NCI-H128 (cell line): ENCODE data around the gene CFAP46.
"Not testable (repeated sequence)": the region's sequence is repeated elsewhere in the genome, so short reads cannot be mapped to it uniquely, and the experiment has no call there.

ENCODE experiments used
- DNase-seq: peaks from one replicate; lab custom pipeline; 2025; ENCODE audit not compliant: unreplicated experiment; lab: John Stamatoyannopoulos, UW

Gene CFAP46

GRCh38 chr10:132945125-132945893, 2.9 kb upstream of the CFAP46 start:
- DNase-seq: no peak

DNA sequence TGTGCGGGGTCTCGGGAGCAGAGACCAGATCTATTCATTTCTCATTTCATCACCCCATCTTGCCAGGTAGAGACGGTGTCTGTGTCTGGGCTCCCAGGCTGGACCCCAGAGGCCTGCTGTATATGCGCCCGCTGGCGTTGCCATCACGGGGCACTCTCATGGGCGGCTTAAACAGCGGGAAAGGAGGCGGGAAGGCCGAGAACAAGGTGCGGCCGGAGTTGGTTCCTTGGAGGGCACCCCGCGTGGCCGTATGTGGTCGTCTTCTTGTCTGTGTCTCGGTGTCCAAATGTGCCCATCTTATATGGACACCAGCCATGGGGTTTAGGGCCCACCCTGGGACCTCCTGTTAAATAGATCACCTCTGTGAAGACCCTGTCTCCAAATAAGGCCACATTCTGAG, 2.1 kb upstream of the CFAP46 start:
- no peak for DNase-seq

GRCh38 chr10:132943791-132944404, 1.5 kb upstream of the CFAP46 start:
- no peak for DNase-seq

DNA sequence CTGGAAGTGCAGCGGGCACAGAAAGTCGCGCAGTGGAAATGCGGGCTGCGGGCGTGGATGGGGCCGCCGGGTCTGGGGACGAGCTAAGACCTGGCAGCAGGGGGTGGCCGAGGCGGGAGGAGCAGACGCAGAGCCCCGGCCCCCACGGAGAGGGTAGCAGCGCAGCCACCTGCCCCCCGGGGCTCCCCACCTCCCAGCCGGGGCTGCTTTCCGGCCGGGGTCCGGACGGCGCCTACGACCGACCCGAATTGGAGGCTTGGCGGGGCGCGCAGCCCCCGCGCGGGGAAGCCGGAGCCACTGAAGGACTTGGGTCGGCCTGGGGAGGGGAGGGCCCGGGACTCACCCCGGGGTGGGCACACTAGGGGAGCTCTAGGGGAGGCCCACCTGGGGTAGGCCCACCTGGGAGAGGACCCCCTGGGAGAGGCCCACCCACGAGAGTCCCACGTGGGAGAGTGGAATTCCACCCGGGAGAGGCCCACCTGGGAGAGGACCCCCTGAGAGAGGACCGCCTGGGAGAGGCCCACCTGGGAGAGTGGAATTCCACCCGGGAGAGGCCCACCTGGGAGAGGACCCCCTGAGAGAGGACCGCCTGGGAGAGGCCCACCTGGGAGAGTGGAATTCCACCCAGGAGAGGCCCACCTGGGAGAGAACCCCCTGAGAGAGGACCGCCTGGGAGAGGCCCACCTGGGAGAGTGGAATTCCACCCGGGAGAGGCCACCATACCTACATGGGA, 854 bp upstream of the CFAP46 start:
- DNase-seq: no peak

DNA sequence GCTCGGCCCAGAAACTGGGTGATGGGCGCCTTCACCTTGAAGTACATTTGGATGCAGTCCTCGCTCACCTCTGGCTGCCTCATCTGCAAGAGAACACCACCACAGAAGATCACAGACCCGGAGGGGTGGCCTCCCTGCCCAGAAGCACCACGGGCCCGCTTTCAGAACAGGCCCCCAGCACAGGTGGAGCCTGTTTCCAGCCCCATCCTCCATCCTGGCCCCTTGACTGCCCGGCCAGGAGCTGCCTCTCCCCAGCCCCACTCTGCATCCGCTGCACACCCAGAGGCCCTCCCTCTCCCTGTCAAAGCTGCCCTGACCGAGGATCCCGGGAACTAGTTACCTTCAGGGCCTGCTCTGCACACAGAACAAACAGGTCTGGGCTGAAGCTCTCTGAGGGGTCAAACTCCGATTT, 724 bp downstream of the CFAP46 start:
- no peak for DNase-seq

- no peak for DNase-seq
Observed at GRCh38 chr10:132940791-132941465, 1.4 kb downstream of the CFAP46 start.

GRCh38 chr10:132939957-132940790, 2.2 kb downstream of the CFAP46 start:
- no peak for DNase-seq

- no peak for DNase-seq
Observed at GRCh38 chr10:132939378-132939955, 2.9 kb downstream of the CFAP46 start.

DNA sequence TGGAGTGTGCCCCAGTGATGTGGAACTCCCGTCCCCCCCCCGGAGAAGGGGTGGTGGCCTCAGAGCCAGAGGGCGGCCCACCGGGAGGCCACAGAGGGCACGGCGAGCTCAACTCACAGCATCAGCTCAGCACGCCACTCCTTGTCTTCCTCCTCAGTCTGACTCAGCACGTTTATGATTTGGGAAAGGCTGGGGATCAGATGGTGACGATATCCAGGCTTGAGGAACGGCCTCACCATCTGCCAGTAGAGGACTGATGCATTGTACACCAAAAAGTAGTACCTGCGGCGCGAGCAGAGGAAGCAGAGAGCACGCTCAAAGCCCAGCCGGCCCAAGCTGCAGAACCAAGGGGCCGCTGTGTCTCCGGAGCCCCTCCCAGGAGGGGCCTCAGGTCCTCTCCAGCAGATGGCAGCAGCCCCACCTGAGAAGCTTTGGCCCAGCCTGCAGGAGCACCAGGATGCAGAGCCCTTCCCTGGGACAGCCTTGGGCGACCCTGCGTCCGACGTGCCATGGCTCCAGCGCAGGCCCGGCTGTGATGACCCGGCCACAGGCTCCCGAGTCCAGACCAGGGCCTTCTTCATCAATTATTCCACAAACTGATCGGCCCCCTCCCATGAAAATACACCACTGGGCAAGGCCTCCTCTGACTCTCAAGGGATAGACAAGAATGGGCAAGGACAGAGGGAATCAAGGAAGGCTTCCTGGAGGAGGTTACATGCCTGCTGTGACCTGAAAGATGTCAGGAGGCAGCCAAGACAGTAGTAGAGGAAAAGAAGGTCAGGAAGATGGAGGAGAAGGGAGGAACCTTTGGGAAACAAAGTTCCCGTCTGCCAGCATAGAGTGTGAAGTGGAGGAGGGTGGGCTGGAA, 3.7 kb downstream of the CFAP46 start:
- DNase-seq: no peak

- no peak for DNase-seq
Observed at GRCh38 chr10:132937861-132938260, 4.5 kb downstream of the CFAP46 start.

- no peak for DNase-seq
Observed at GRCh38 chr10:132934953-132935352, 7.4 kb downstream of the CFAP46 start.

GRCh38 chr10:132933308-132934042, 8.9 kb downstream of the CFAP46 start:
- no peak for DNase-seq

DNA sequence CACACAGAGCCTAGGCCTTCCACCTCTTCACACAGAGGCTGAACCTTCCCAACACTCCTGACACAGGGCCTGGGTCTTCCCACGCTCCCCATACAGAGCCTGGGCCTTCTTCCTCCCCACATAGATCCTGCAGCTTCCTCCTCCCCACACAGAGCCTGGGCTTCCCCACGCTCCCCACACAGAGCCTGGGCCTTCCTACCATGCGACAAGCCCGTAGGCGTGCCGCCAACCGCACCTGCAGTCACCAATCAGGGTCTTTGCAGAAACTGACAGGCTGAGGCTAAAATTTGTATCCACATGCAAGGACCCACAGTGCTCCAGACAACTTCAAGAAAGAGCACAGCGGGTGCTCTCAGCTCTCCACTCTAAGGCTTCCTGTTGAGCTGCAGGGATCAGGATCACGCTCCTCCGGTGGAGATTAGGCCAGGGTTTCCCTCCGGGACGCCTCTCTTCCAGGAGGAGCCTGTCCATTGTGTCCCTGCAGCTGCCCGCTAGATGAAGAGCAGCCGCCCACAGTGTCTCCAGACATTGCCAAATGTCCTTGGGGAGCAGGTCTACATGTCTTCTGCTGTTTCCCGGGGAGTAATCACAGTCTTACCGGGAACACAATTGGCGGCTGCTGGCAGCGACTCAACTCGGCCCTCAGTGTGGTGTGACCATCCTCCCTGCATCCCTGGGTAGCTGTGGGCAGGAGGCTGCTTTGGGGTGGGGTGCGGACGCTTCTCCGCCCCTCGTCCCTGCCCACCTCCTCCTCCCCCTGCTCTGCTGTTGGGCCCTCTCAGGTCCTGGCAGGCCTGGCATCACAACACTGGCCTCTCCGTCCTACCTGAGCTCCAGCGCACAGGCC, 9.7 kb downstream of the CFAP46 start:
- DNase-seq: no peak

DNA sequence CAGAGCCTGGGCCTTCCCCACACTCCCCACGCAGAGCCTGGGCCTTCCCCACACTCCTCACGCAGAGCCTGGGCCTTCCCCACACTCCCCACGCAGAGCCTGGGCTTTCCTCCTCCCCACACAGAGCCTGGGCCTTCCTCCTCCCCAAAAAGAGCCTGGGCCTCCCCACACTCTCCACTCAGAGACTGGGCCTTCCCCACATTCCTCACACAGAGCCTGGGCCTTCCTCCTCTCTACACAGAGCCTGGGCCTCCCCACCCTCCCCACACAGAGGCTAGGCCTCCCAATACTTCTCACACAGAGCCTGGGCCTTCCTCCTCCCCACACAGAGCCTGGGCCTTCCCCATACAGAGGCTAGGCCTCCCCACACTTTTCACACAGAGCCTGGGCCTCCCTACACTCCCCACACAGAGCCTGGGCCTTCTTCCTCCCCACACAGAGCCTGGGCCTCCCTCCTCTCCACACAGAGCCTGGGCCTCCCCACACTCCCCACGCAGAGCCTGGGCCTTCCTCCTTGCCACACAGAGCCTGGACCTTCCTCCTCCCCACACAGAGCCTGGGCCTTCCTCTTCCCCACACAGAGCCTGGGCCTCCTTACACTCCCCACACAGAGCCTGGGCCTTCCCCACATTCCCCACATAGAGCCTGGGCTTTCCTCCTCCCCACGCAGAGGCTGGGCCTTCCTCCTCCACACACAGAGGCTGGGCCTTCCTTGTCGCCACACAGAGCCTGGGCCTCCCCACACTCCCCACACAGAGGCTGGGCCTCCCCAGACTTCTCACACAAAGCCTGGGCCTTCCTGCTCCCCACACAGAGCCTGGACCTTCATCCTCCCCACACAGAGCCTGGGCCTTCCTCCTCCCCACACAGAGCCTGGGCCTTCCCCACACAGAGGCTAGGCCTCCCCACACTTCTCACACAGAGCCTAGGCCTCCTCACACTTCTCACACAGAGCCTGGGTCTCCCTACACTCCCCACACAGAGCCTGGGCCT, 10.8 kb downstream of the CFAP46 start:
- DNase-seq: not testable (repeated sequence)

DNA sequence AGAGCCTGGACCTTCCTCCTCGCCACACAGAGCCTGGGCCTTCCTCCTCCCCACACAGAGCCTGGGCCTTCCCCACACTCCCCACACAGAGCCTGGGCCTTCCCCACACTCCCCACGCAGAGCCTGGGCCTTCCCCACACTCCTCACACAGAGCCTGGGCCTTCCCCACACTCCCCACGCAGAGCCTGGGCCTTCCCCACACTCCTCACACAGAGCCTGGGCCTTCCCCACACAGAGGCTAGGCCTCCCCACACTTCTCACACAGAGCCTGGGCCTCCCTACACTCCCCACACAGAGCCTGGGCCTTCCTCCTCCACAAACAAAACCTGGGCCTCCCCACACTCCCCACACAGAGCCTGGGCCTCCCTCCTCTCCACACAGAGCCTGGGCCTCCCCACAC, 11.7 kb downstream of the CFAP46 start:
- DNase-seq: not testable (repeated sequence)

DNA sequence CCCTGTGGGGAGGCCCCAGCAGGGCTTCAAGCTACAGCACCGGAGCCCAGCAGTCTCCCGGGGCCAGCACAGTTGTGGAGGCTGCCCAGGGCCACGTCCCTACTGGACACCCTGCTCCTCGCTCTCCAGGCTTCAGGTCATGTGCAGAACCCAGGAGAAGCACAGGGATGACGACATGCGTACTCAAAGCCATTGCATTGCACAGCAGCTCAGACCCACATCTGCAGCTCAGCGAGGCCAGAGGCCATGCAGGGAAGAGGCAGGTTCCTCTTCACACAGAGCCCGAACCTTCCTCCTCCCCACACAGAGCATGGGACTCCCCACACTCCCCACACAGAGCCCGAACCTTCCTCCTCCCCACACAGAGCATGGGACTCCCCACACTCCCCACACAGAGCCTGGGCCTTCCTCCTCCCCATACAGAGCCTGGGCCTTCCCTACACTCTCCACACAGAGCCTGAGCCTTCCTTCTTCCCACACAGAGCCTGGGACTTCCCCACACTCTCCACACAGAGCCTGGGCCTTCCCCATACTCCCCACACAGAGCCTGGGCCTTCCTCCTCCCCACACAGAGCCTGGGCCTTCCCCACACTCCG, 12.3 kb downstream of the CFAP46 start:
- no peak for DNase-seq
